Effector memory CD8-positive, alpha-beta T cell (primary cell): ENCODE data around the gene TBC1D19.

ENCODE experiments used
- ATAC-seq: fragments of 150-1000 bp; cut with Tn5 transposase; replicated peaks from 2 replicates; pipeline ENCODE4 v1.10.0; 2021; ENCODE audit warnings: mild to moderate bottlenecking, moderate library complexity
- DNase-seq, 3 experiments: peaks; one replicate each; pipeline ENCODE4 v3.0.0; 2021
- H3K27ac Mint-ChIP-seq, 2 donors: one replicate each; pipeline ENCODE4 v1.8.0; 2022; ENCODE audit warnings: mild to moderate bottlenecking in 2 of 2, mixed read lengths in 2 of 2, moderate library complexity in 2 of 2
- H3K27me3 Mint-ChIP-seq, 2 donors: one replicate each; pipeline ENCODE4 v1.8.0; 2022; ENCODE audit warnings: mixed read lengths in 2 of 2
- H3K36me3 Mint-ChIP-seq: one replicate; pipeline ENCODE4 v1.8.0; 2022; ENCODE audit warnings: mild to moderate bottlenecking, moderate library complexity, mixed read lengths; ENCODE audit not compliant: insufficient read depth
- H3K4me1 Mint-ChIP-seq, 2 donors: one replicate each; pipeline ENCODE4 v1.8.0; 2022; ENCODE audit warnings: low read depth in 2 of 2, mixed read lengths in 2 of 2
- H3K4me3 Mint-ChIP-seq, 2 donors: one replicate each; pipeline ENCODE4 v1.8.0; 2022; ENCODE audit warnings: mild to moderate bottlenecking in 2 of 2, mixed read lengths in 2 of 2, moderate library complexity in 2 of 2
- H3K9me3 Mint-ChIP-seq, 2 donors: one replicate each; pipeline ENCODE4 v1.8.0; 2022; ENCODE audit warnings: mixed read lengths in 2 of 2

TBC1D19 gene

GRCh38 chr4:26732356-26732755 is 148.5 kb downstream of the TBC1D19 start:
- H3K4me3 Mint-ChIP-seq, result no peak overlapping the region
- no peak for ATAC-seq
- H3K9me3 Mint-ChIP-seq, result no peaks in the 10 kb centered on the region
- DNase-seq, result no peak
- no peaks in the 10 kb centered on the region for H3K4me1 Mint-ChIP-seq
- no peaks in the 10 kb centered on the region for H3K27me3 Mint-ChIP-seq
- H3K36me3 Mint-ChIP-seq, result no peaks in the 10 kb centered on the region
- peak overlapping the region in 1 of 2 donors; percentile 8 for H3K27ac Mint-ChIP-seq

DNA sequence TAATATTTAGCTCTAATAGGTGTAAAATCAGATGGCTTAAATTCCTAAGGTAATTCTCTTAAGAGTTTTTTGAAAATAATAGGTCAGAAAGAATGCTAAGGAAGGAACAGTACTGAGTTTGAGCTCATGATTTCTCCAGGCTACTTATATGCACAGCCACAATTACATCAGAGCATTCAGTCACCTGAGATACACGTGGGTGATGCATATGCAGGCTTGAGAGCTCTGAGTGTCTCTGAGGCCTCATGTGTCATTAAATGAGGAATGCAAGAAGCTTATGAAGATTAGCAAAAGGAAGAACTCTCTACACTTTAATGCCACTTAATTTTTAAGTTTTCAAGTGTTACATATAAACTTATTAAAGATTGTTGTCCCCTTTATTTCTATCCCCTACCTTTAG is 152.7 kb downstream of the TBC1D19 start:
- Mint-ChIP-seq H3K4me1 (no peaks in the 10 kb centered on the region), H3K27me3 (no peaks in the 10 kb centered on the region), H3K36me3 (peaks cover 4% of the 10 kb centered on the region), H3K4me3 (no peak overlapping the region), H3K9me3 (no peaks in the 10 kb centered on the region), H3K27ac (no peak overlapping the region)
- DNase-seq (no peak), ATAC-seq (no peak)

GRCh38 chr4:26737385-26737784 is 153.5 kb downstream of the TBC1D19 start:
- ATAC-seq, result no peak
- no peak overlapping the region for H3K4me3 Mint-ChIP-seq
- H3K4me1 Mint-ChIP-seq, result no peaks in the 10 kb centered on the region
- peaks cover 4% of the 10 kb centered on the region for H3K36me3 Mint-ChIP-seq
- no peak overlapping the region for H3K27ac Mint-ChIP-seq
- no peaks in the 10 kb centered on the region for H3K27me3 Mint-ChIP-seq
- no peaks in the 10 kb centered on the region for H3K9me3 Mint-ChIP-seq
- DNase-seq, result no peak

GRCh38 chr4:26741491-26741871 is 157.6 kb downstream of the TBC1D19 start:
- DNase-seq (no peak), ATAC-seq (no peak)
- peaks cover 0 to 4% of the 10 kb centered on the region in 2 donors for H3K4me1 Mint-ChIP-seq
- H3K4me3 Mint-ChIP-seq, result no peak overlapping the region
- no peaks in the 10 kb centered on the region for H3K9me3 Mint-ChIP-seq
- peaks cover 8% of the 10 kb centered on the region for H3K36me3 Mint-ChIP-seq
- no peak overlapping the region for H3K27ac Mint-ChIP-seq
- no peaks in the 10 kb centered on the region for H3K27me3 Mint-ChIP-seq

DNA sequence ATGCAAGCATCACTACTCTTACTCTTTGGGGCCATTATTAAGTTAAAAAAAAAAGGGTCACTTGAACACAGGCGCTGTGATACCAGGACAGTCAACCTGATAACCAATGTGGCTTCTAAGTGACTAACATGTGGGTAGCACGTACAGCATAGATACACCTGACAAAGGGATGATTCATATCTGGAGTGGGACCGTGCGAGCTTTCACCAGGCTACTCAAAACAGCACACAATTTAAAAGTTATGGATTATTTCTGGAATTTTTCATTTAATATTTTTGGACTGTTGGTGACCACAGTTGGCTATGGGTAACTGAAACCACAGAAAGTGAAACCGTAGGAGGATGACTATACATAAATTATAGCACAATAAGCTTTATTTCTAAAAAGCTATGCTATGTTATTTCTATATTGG is 162.9 kb downstream of the TBC1D19 start:
- DNase-seq, result no peak
- no peak overlapping the region for H3K4me3 Mint-ChIP-seq
- ATAC-seq, result peak; percentile 88
- H3K27me3 Mint-ChIP-seq, result no peaks in the 10 kb centered on the region
- peaks cover 2 to 8% of the 10 kb centered on the region in 2 donors for H3K4me1 Mint-ChIP-seq
- H3K27ac Mint-ChIP-seq, result peak overlapping the region in 1 of 2 donors; percentile 2
- H3K36me3 Mint-ChIP-seq, result peaks cover 24% of the 10 kb centered on the region
- no peaks in the 10 kb centered on the region for H3K9me3 Mint-ChIP-seq

- Mint-ChIP-seq H3K36me3 (peaks cover 27% of the 10 kb centered on the region), H3K9me3 (no peaks in the 10 kb centered on the region), H3K4me1 (peaks cover 2 to 8% of the 10 kb centered on the region in 2 donors), H3K27me3 (no peaks in the 10 kb centered on the region), H3K4me3 (no peak overlapping the region), H3K27ac (peak overlapping the region in 1 of 2 donors; percentile 12)
- DNase-seq (no peak), ATAC-seq (no peak)
These were observed 164.9 kb downstream of the TBC1D19 start for GRCh38 chr4:26748811-26749210.

GRCh38 chr4:26749867-26750266 is 166.0 kb downstream of the TBC1D19 start:
- Mint-ChIP-seq H3K4me1 (peaks cover 2 to 8% of the 10 kb centered on the region in 2 donors), H3K27me3 (no peaks in the 10 kb centered on the region), H3K9me3 (no peaks in the 10 kb centered on the region), H3K36me3 (peaks cover 27% of the 10 kb centered on the region), H3K4me3 (no peak overlapping the region), H3K27ac (no peak overlapping the region)
- DNase-seq, result no peak
- no peak for ATAC-seq

DNA sequence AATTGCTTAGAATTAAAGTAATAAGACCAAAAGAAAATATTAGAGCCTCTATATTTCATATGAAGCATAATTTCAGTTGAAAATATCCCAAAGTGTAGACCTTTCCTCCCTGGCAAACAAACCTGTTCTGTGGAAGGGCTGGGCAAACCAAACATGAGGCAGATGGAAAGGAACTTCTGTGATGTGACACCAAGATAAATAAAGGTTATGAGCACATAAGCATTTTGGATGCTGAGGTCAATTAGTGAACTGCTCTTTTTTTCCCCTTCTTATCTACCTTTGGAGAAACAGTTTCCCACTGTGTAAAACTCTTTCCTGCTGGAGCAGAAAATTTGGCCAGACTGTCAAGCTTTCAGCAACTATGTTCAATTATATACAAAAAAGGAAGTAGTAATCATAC is 167.1 kb downstream of the TBC1D19 start:
- DNase-seq, result no peak
- no peaks in the 10 kb centered on the region for H3K9me3 Mint-ChIP-seq

GRCh38 chr4:26751838-26752237 is 168.0 kb downstream of the TBC1D19 start:
- H3K4me3 Mint-ChIP-seq, result no peak overlapping the region
- H3K9me3 Mint-ChIP-seq, result no peaks in the 10 kb centered on the region
- H3K27ac Mint-ChIP-seq, result no peak overlapping the region
- H3K4me1 Mint-ChIP-seq, result peaks cover 2% of the 10 kb centered on the region in 2 donors
- H3K27me3 Mint-ChIP-seq, result no peaks in the 10 kb centered on the region
- ATAC-seq, result no peak
- peaks cover 24% of the 10 kb centered on the region for H3K36me3 Mint-ChIP-seq
- DNase-seq, result no peak

More for the DNA sequence above, 167.1 kb downstream of the TBC1D19 start:
- Mint-ChIP-seq H3K4me1 (peaks cover 2 to 8% of the 10 kb centered on the region in 2 donors), H3K27ac (no peak overlapping the region), H3K36me3 (peaks cover 23% of the 10 kb centered on the region), H3K4me3 (no peak overlapping the region), H3K27me3 (no peaks in the 10 kb centered on the region)
- no peak for ATAC-seq

GRCh38 chr4:26753187-26753586 is 169.3 kb downstream of the TBC1D19 start:
- H3K9me3 Mint-ChIP-seq, result no peaks in the 10 kb centered on the region
- H3K27ac Mint-ChIP-seq, result no peak overlapping the region
- H3K36me3 Mint-ChIP-seq, result peaks cover 25% of the 10 kb centered on the region
- no peaks in the 10 kb centered on the region for H3K27me3 Mint-ChIP-seq
- H3K4me1 Mint-ChIP-seq, result peaks cover 0 to 2% of the 10 kb centered on the region in 2 donors
- no peak for DNase-seq
- no peak for ATAC-seq
- no peak overlapping the region for H3K4me3 Mint-ChIP-seq

DNA sequence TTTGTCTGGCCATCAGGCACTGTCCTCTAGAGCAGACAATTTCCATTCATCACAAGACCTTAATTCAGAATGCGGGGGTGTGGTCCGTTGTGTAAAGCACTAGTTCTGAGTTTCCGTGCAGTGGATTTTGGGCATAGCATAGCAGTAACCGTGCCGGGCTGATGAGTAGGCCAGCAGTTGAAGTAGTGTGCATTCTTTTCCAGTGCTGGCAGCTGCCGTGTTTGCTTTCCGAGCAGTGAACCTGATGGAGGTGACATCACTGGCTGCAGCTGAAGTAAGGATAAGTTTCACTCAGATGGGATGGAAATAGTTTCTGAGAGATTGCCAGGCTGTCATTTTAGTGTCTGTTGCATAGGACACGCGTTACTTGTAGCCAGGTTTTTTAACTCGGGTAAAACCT is 169.7 kb downstream of the TBC1D19 start:
- no peak overlapping the region for H3K4me3 Mint-ChIP-seq
- no peaks in the 10 kb centered on the region for H3K9me3 Mint-ChIP-seq
- peaks cover 0 to 2% of the 10 kb centered on the region in 2 donors for H3K4me1 Mint-ChIP-seq
- peaks cover 25% of the 10 kb centered on the region for H3K36me3 Mint-ChIP-seq
- H3K27me3 Mint-ChIP-seq, result no peaks in the 10 kb centered on the region
- DNase-seq (no peak), ATAC-seq (no peak)
- no peak overlapping the region for H3K27ac Mint-ChIP-seq

- Mint-ChIP-seq H3K9me3 (no peaks in the 10 kb centered on the region), H3K4me3 (no peak overlapping the region), H3K27ac (no peak overlapping the region), H3K36me3 (peaks cover 7% of the 10 kb centered on the region), H3K4me1 (no peaks in the 10 kb centered on the region), H3K27me3 (no peaks in the 10 kb centered on the region)
- ATAC-seq (no peak), DNase-seq (no peak)
These were observed 173.9 kb downstream of the TBC1D19 start for GRCh38 chr4:26757751-26758150.

- no peak overlapping the region for H3K4me3 Mint-ChIP-seq
- H3K27me3 Mint-ChIP-seq, result no peaks in the 10 kb centered on the region
- no peak for ATAC-seq
- H3K4me1 Mint-ChIP-seq, result no peaks in the 10 kb centered on the region
- no peak overlapping the region for H3K27ac Mint-ChIP-seq
- peaks cover 7% of the 10 kb centered on the region for H3K36me3 Mint-ChIP-seq
- no peaks in the 10 kb centered on the region for H3K9me3 Mint-ChIP-seq
- no peak for DNase-seq
These were observed 175.0 kb downstream of the TBC1D19 start for GRCh38 chr4:26758899-26759298.

- H3K27me3 Mint-ChIP-seq, result no peaks in the 10 kb centered on the region
- H3K36me3 Mint-ChIP-seq, result peaks cover 4% of the 10 kb centered on the region
- ATAC-seq (no peak), DNase-seq (no peak)
- no peaks in the 10 kb centered on the region for H3K4me1 Mint-ChIP-seq
- H3K9me3 Mint-ChIP-seq, result no peaks in the 10 kb centered on the region
- H3K27ac Mint-ChIP-seq, result no peak overlapping the region
- no peak overlapping the region for H3K4me3 Mint-ChIP-seq
These were observed 178.8 kb downstream of the TBC1D19 start for GRCh38 chr4:26762650-26763049.

- H3K27me3 Mint-ChIP-seq, result no peaks in the 10 kb centered on the region
- no peaks in the 10 kb centered on the region for H3K4me1 Mint-ChIP-seq
- H3K36me3 Mint-ChIP-seq, result peaks cover 3% of the 10 kb centered on the region
- no peaks in the 10 kb centered on the region for H3K9me3 Mint-ChIP-seq
- no peak for ATAC-seq
- no peak for DNase-seq
- H3K4me3 Mint-ChIP-seq, result no peak overlapping the region
- H3K27ac Mint-ChIP-seq, result no peak overlapping the region
These were observed 179.2 kb downstream of the TBC1D19 start for GRCh38 chr4:26763063-26763462.
